ENCODE measurements around the gene GNPNAT1. TPM values are rescaled to one million over a fixed set of nuclear protein-coding genes. Genes with fewer than 3 reads are reported as not detected.

The GNPNAT1 gene
- total RNA-seq, 1 donor from 2014 or later = 37.7 TPM

GRCh38 chr14:52797653-52798052 lies 6.2 kb upstream of the GNPNAT1 start:
- H3K9me3 ChIP-seq (ENCODE audit: insufficient read depth, low read depth, low read length) = no peaks in the 10 kb centered on the region
- Mint-ChIP-seq H3K27ac (ENCODE audit: unreplicated experiment) (no peak overlapping the region), H3K4me3 (ENCODE audit: unreplicated experiment) (no peak overlapping the region), H3K4me1 (ENCODE audit: low read depth, unreplicated experiment) (peaks cover 9% of the 10 kb centered on the region), H3K9me3 (ENCODE audit: unreplicated experiment) (no peaks in the 10 kb centered on the region), H3K36me3 (ENCODE audit: low read depth, unreplicated experiment) (no peaks in the 10 kb centered on the region), H3K27me3 (ENCODE audit: low read depth, unreplicated experiment) (no peaks in the 10 kb centered on the region)
- no peaks in the 10 kb centered on the region for H3K79me2 ChIP-seq (ENCODE audit: insufficient read depth, low read length)
- no peak overlapping the region for H3K4me3 ChIP-seq (ENCODE audit: insufficient read depth, low read depth, low read length)
- DNase-seq (ENCODE audit: low read depth) (no peak), FAIRE-seq (no peak)
- H3K4me1 ChIP-seq (ENCODE audit: insufficient read depth, low read length) = peaks cover 20% of the 10 kb centered on the region
- no peaks in the 10 kb centered on the region for H4K20me1 ChIP-seq (ENCODE audit: insufficient read depth, low read length)
- no peak overlapping the region for H3K27ac ChIP-seq (ENCODE audit: low read depth, low read length)
- H3K36me3 ChIP-seq (ENCODE audit: insufficient read depth, low read length) = no peaks in the 10 kb centered on the region
- no peak overlapping the region for H2AFZ ChIP-seq (ENCODE audit: low read depth, low read length)
- no peaks in the 10 kb centered on the region for H3K27me3 ChIP-seq (ENCODE audit: insufficient read depth, low read length)
- no peak overlapping the region for H3K4me2 ChIP-seq (ENCODE audit: low read length)
- no peak overlapping the region for H3K9ac ChIP-seq (ENCODE audit: low read length)
- TF ChIP-seq EZH2 (IDR thresholded peaks at IDR 0.05; ENCODE audit: insufficient read depth, low read length) = no peak
- no peak for TF ChIP-seq CTCF (IDR thresholded peaks at IDR 0.05; ENCODE audit: insufficient read depth, low read depth, low read length)

GRCh38 chr14:52793061-52793460 lies 1.7 kb upstream of the GNPNAT1 start:
- Mint-ChIP-seq H3K9me3 (ENCODE audit: unreplicated experiment) (no peaks in the 10 kb centered on the region), H3K4me3 (ENCODE audit: unreplicated experiment) (no peak overlapping the region), H3K36me3 (ENCODE audit: low read depth, unreplicated experiment) (no peaks in the 10 kb centered on the region), H3K27me3 (ENCODE audit: low read depth, unreplicated experiment) (no peaks in the 10 kb centered on the region), H3K4me1 (ENCODE audit: low read depth, unreplicated experiment) (peaks cover 7% of the 10 kb centered on the region), H3K27ac (ENCODE audit: unreplicated experiment) (peak overlapping the region; percentile 3)
- Histone ChIP-seq H2AFZ (ENCODE audit: low read depth, low read length) (no peak overlapping the region), H3K4me3 (ENCODE audit: insufficient read depth, low read depth, low read length) (no peak overlapping the region), H3K27me3 (ENCODE audit: insufficient read depth, low read length) (no peaks in the 10 kb centered on the region), H3K4me1 (ENCODE audit: insufficient read depth, low read length) (peaks cover 17% of the 10 kb centered on the region), H3K79me2 (ENCODE audit: insufficient read depth, low read length) (peaks cover 33% of the 10 kb centered on the region), H3K4me2 (ENCODE audit: low read length) (no peak overlapping the region), H4K20me1 (ENCODE audit: insufficient read depth, low read length) (peaks cover 21% of the 10 kb centered on the region), H3K27ac (ENCODE audit: low read depth, low read length) (no peak overlapping the region), H3K9ac (ENCODE audit: low read length) (no peak overlapping the region), H3K36me3 (ENCODE audit: insufficient read depth, low read length) (no peaks in the 10 kb centered on the region), H3K9me3 (ENCODE audit: insufficient read depth, low read depth, low read length) (no peaks in the 10 kb centered on the region)
- FAIRE-seq = no peak
- no peak for TF ChIP-seq EZH2 (IDR thresholded peaks at IDR 0.05; ENCODE audit: insufficient read depth, low read length)
- no peak for TF ChIP-seq CTCF (IDR thresholded peaks at IDR 0.05; ENCODE audit: insufficient read depth, low read depth, low read length)
- no peak for DNase-seq (ENCODE audit: low read depth)

- Histone ChIP-seq H3K4me3 (ENCODE audit: insufficient read depth, low read depth, low read length) (peak overlapping the region; percentile 56), H3K27me3 (ENCODE audit: insufficient read depth, low read length) (no peaks in the 10 kb centered on the region), H3K36me3 (ENCODE audit: insufficient read depth, low read length) (no peaks in the 10 kb centered on the region), H4K20me1 (ENCODE audit: insufficient read depth, low read length) (peaks cover 27% of the 10 kb centered on the region), H3K9ac (ENCODE audit: low read length) (peak overlapping the region; percentile 83), H3K4me2 (ENCODE audit: low read length) (peak overlapping the region; percentile 86), H2AFZ (ENCODE audit: low read depth, low read length) (peak overlapping the region; percentile 85), H3K4me1 (ENCODE audit: insufficient read depth, low read length) (peaks cover 17% of the 10 kb centered on the region), H3K27ac (ENCODE audit: low read depth, low read length) (peak overlapping the region; percentile 96), H3K79me2 (ENCODE audit: insufficient read depth, low read length) (peaks cover 43% of the 10 kb centered on the region), H3K9me3 (ENCODE audit: insufficient read depth, low read depth, low read length) (no peaks in the 10 kb centered on the region)
- TF ChIP-seq EZH2 (IDR thresholded peaks at IDR 0.05; ENCODE audit: insufficient read depth, low read length) (no peak), CTCF (IDR thresholded peaks at IDR 0.05; ENCODE audit: insufficient read depth, low read depth, low read length) (no peak)
- peak overlapping the region; percentile 86 for H3K4me3 Mint-ChIP-seq (ENCODE audit: unreplicated experiment)
- no peaks in the 10 kb centered on the region for H3K27me3 Mint-ChIP-seq (ENCODE audit: low read depth, unreplicated experiment)
- H3K27ac Mint-ChIP-seq (ENCODE audit: unreplicated experiment) = peak overlapping the region; percentile 94
- DNase-seq (ENCODE audit: low read depth) (no peak), FAIRE-seq (no peak)
- H3K36me3 Mint-ChIP-seq (ENCODE audit: low read depth, unreplicated experiment) = no peaks in the 10 kb centered on the region
- H3K4me1 Mint-ChIP-seq (ENCODE audit: low read depth, unreplicated experiment) = peaks cover 7% of the 10 kb centered on the region
- H3K9me3 Mint-ChIP-seq (ENCODE audit: unreplicated experiment) = no peaks in the 10 kb centered on the region
Measured at GRCh38 chr14:52792097-52792415, 649 bp upstream of the GNPNAT1 start.
